GM21786 (cell line): ENCODE data around the gene MFAP3.
"Not testable (repeated sequence)": the region's sequence is repeated elsewhere in the genome, so short reads cannot be mapped to it uniquely, and the experiment has no call there.

ENCODE experiments used
- ATAC-seq: cut with Tn5 transposase; IDR thresholded peaks from one replicate; pipeline ENCODE4 v1.9.1; 2021; ENCODE audit not compliant: unreplicated experiment

Gene MFAP3

GRCh38 chr5:154049636-154050035 is 10.9 kb downstream of the MFAP3 start:
- ATAC-seq, result no peak

- ATAC-seq, result no peak
These were observed 14.7 kb downstream of the MFAP3 start for GRCh38 chr5:154053468-154053867.

GRCh38 chr5:154055201-154055600 is 16.4 kb downstream of the MFAP3 start:
- ATAC-seq, result no peak

- peak; percentile 66 for ATAC-seq
These were observed 19.6 kb downstream of the MFAP3 start for GRCh38 chr5:154058055-154059038.

GRCh38 chr5:154059039-154059430 is 20.3 kb downstream of the MFAP3 start:
- peak; percentile 44 for ATAC-seq

GRCh38 chr5:154059583-154059982 is 20.8 kb downstream of the MFAP3 start:
- no peak for ATAC-seq

GRCh38 chr5:154060606-154061005 is 21.8 kb downstream of the MFAP3 start:
- ATAC-seq, result no peak

- ATAC-seq, result no peak
These were observed 24.6 kb downstream of the MFAP3 start for GRCh38 chr5:154063372-154063771.

- ATAC-seq, result no peak
These were observed 27.2 kb downstream of the MFAP3 start for GRCh38 chr5:154065971-154066370.

- ATAC-seq, result not testable (repeated sequence)
These were observed 31.1 kb downstream of the MFAP3 start for GRCh38 chr5:154069854-154070253.

GRCh38 chr5:154071799-154072413 is 33.1 kb downstream of the MFAP3 start:
- peak; percentile 20 for ATAC-seq

GRCh38 chr5:154072414-154073171 is 33.8 kb downstream of the MFAP3 start:
- peak; percentile 96 for ATAC-seq

- ATAC-seq, result no peak
These were observed 37.6 kb downstream of the MFAP3 start for GRCh38 chr5:154076240-154076922.

- no peak for ATAC-seq
These were observed 38.9 kb downstream of the MFAP3 start for GRCh38 chr5:154077696-154078095.

- no peak for ATAC-seq
These were observed 39.5 kb downstream of the MFAP3 start for GRCh38 chr5:154078272-154078671.

- no peak for ATAC-seq
These were observed 42.5 kb downstream of the MFAP3 start for GRCh38 chr5:154081246-154081645.

- no peak for ATAC-seq
These were observed 45.4 kb downstream of the MFAP3 start for GRCh38 chr5:154084062-154084639.

GRCh38 chr5:154086146-154086545 is 47.4 kb downstream of the MFAP3 start:
- ATAC-seq, result no peak

GRCh38 chr5:154086641-154087040 is 47.9 kb downstream of the MFAP3 start:
- ATAC-seq, result no peak

- no peak for ATAC-seq
These were observed 48.5 kb downstream of the MFAP3 start for GRCh38 chr5:154087260-154087659.
